Ammon's horn (tissue), 1 donor: Measurements from ENCODE around the gene CD99.
A peak's percentile ranks its signal among the peaks of the same experiment; 100 is the strongest.

Experiments used
- DNase-seq: peaks from one replicate; pipeline ENCODE4 v3.0.0-alpha.2; 2016; ENCODE audit warnings: low spot score

The CD99 gene, protein sequence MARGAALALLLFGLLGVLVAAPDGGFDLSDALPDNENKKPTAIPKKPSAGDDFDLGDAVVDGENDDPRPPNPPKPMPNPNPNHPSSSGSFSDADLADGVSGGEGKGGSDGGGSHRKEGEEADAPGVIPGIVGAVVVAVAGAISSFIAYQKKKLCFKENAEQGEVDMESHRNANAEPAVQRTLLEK

GRCh38 chrX:2690856-2691542 is at the start of gene CD99:
Gene CD99, plus strand, starts transcription at chrX:2691295. Its CDS starts 66 bp downstream, at chrX:2691361.
- DNase-seq, result peak; percentile 83

GRCh38 chrX:2642146-2642545 is 48.9 kb upstream of the CD99 start:
- no peak for DNase-seq

- no peak for DNase-seq
These were observed 48.3 kb upstream of the CD99 start for GRCh38 chrX:2642791-2643190.

GRCh38 chrX:2643880-2644279 is 47.2 kb upstream of the CD99 start:
- DNase-seq, result no peak

GRCh38 chrX:2645563-2645962 is 45.5 kb upstream of the CD99 start:
- DNase-seq, result no peak

- DNase-seq, result no peak
These were observed 43.5 kb upstream of the CD99 start for GRCh38 chrX:2647627-2648026.

DNA sequence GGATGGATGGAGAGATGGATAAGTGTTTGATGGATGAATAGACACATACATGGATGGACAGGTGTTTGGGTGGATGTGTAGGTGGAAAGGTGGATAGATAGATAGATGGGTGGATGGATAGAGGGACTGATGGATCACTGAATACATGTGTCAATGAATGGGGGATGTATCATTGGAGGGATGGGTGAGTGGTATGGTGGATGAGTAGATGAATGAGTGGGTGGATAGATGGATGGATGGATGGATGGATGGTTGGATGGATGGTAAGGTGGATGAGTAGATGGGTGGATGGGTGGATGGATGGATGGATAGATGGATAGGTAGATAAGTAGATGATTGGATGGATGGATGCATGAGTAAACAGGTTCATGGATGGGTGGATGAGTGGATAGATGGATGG is 41.1 kb upstream of the CD99 start:
- no peak for DNase-seq

DNA sequence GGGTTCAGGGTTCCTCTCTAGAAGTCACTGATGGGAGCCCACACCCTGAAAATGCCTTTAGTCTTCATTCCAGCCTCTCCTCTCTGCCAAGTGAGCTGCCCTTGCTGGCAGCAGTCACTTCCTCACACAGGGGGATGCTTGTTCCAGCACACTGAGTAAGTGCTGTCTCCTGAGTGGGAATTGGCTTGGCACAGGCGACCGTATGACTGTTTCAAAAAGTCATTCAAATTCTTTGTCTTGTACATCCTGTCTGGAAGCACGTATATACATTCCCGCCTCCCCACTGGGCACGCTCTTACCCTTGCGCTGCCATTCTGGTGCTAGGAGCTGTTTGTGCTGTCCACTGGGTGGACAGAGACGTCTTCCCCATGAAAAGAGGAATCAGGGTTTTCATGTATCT is 40.2 kb upstream of the CD99 start:
- peak; percentile 18 for DNase-seq

- no peak for DNase-seq
These were observed 39.0 kb upstream of the CD99 start for GRCh38 chrX:2652106-2652505.

- DNase-seq, result no peak
These were observed 36.4 kb upstream of the CD99 start for GRCh38 chrX:2654436-2655340.

DNA sequence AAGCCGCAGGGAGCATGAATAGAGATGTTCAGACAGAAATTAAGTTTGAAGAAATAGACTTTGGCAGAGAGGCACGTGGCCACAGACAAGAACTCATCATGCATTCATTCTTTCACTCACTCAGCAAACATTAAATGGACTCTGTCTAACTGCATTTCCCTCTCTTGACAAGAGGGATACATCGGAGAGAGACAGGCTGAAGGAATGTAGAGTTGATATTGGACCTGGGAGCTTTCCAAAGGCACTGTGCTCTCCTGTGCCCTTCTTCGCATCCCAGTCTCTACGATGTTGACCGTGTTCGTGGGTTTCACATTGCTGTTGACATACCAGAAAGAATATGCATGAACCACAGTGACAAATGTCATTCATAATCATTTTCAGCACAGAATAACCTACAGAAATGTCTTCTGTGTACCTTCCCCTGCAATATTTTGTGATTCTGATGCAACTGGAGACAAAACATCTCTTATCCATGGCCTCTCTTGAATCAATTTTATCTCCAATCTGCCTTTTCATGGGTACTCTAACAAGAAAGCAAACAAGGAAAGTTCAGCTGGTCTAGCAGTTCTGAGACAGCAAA is 34.7 kb upstream of the CD99 start:
- DNase-seq, result no peak

DNA sequence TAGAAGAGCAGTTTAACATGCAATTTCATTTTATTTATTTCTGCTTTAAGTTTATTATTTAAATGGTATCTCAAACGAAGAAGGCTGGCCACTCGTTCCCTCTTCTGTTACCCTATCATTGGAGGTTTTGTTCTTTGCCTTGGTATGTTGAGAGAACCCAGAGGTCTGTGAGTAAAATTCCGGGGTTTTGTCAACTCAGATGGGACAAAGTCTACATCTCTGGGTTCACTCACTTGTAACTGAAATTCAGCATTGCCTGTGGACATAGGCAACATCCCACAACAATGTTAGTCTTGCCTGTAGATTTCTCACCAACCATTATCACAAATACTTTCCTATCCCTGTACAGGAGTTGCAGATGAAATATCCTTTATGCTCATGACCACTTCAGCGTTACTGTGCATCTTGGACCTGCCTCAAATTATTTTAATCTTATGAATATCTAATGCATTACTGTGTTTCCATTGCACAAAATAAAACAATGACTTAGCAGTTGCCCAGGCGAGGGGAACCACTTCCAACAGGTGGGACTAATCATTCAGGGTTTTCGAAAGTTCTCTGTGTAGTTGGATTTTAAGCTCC is 33.5 kb upstream of the CD99 start:
- no peak for DNase-seq

DNA sequence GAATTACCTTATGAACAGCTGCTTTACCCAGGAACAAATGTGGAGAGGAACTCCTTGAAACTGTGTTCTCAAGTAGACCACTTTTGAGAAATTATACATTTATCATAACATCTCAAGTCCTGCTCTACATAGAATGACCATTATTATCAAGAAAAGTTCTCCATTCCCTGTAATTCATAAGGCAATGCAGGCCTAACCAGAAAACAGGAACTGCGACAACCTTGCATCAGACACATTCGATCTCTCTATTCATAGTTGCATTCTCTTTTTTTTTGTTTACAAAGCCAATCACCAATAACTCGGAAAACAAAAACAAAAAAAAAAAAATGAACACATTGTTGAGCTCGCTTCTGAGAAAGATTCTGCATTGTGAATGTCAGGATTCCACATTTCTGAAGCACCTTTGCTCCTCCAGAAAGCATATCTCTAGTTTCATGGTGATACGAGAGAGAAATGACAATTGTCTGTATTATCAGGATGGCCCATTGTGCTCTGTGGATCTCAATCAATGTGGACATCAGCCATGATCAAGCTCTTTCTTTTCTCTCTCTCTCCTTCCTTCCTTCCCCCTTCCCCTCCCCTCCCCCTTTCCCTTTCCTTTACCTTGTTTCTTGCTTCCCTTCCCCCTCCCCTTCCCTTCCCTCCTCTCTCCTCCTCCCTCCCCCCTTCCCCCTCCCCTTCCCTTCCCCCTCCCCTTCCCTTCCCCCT is 32.4 kb upstream of the CD99 start:
- no peak for DNase-seq

- no peak for DNase-seq
These were observed 28.5 kb upstream of the CD99 start for GRCh38 chrX:2662586-2662985.

- no peak for DNase-seq
These were observed 26.6 kb upstream of the CD99 start for GRCh38 chrX:2664502-2664901.

DNA sequence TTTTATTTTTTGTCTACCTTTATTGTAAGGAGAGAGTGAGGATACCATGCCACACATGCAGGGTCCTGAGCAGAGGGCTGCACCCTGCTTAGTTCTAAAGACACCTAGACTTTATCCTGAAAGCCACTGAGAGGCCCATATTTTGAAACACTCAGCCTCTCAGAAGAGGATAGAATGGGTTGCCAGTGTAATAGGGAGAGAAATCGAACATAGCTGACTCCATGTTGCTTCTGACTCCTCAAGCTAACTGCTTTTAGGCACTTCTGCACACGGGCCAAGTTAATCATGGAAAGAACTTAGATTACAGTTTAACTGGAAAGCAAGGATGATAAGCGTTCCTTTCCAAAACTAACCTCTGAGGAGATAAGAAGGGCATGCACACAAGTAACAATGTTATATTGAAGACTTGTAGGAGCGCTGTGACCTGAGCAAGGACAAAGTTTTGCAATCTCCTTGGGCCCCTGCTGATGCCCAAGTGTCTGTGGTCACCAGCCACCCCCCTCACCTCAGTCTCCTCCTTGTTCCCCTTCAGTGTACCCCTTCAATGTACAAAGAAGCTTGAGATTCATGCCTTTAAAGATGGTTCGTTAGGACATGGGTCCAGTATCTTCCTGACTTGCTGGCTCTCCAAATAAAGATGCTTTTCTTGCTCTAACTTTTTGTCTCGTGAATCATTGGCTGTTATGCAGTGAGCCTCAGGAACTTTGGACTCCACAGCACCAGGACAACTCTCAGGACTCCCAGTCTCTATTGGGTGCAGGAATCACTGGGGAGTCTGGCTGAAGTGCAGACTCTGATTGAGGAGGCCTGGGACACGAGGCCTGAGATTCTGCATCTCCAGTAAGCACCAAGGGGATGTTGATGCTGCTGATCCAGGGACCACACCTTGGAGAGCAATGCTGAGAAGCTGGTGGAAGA is 25.4 kb upstream of the CD99 start:
- no peak for DNase-seq

- no peak for DNase-seq
These were observed 24.6 kb upstream of the CD99 start for GRCh38 chrX:2666491-2666890.

DNA sequence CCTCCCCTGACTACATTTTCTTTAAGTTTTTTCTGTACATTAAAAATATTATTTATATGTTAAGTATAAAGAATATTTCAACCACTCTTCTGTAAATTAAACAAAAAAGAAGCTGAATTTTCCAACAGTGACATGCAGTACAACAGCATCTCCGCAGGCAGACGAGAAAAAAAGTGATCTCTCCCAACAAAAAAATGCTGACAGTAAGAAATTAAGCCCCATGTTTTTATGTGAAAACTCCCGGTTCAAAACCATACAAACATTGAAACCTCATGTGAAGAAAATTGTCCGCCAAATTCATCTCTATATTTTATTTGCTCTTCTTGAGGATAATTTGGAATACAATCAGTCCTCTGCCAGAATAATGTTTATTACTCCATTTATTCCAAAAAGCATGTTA is 20.1 kb upstream of the CD99 start:
- no peak for DNase-seq

GRCh38 chrX:2672084-2672483 is 19.0 kb upstream of the CD99 start:
- DNase-seq, result no peak

DNA sequence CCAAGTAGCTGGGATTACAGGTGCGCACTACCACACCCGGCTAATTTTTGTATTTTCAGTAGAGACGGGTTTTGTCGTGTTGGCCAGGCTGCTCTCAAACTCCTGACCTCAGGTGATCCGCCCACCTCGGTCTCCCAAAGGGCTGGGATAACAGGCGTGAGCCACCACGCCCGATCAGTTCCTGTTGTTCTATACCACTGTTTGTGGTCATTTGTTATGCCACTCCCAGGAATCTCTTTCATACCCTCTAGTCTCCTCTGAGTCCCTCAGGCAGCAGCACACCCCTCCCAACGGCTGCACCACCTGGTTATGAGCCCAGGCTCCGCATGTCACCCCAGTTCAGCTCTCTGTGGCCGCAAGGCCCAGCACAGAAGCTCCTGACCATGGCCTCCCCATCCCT is 17.5 kb upstream of the CD99 start:
- DNase-seq, result no peak
